MM.1S (cell line): Measurements from ENCODE around the gene CLTCL1.

ENCODE experiments used
- CTCF ChIP-seq: fragments of 300-600 bp; sonication (generic); IDR thresholded peaks from 2 replicates; pipeline ENCODE4 v1.5.1; 2016; ENCODE audit warnings: antibody characterized with exemption, low read length, mixed read lengths
- EZH2 ChIP-seq: fragments of 300-600 bp; sonication (generic); optimal IDR thresholded peaks from 2 replicates; pipeline ENCODE3; 2017; ENCODE audit warnings: low read depth, mild to moderate bottlenecking, antibody characterized with exemption, low read length, mixed read lengths
- EZH2phosphoT487 ChIP-seq: fragments of 300-600 bp; sonication (generic); IDR thresholded peaks from 2 replicates; pipeline ENCODE4 v1.6.1; 2018; ENCODE audit warnings: antibody characterized with exemption, low read length

GRCh38 chr22:19151329-19152191, 140.0 kb downstream of the CLTCL1 start:
- no peak for TF ChIP-seq CTCF
- TF ChIP-seq EZH2: no peak
- no peak for TF ChIP-seq EZH2phosphoT487
